Stimulated activated CD8-positive, alpha-beta memory T cell treated with anti-CD3 and anti-CD28 coated beads, Interleukin-15, amount 100 ng/mL, for 24 hours (primary cell): ENCODE measurements around the gene ANKUB1.

Experiments
- DNase-seq: peaks from one replicate; pipeline ENCODE4 v3.0.0-alpha.2; 2020; ENCODE audit warnings: low read depth

Gene ANKUB1

GRCh38 chr3:149753717-149754116 lies 38.6 kb downstream of the ANKUB1 start:
- DNase-seq: no peak

DNA sequence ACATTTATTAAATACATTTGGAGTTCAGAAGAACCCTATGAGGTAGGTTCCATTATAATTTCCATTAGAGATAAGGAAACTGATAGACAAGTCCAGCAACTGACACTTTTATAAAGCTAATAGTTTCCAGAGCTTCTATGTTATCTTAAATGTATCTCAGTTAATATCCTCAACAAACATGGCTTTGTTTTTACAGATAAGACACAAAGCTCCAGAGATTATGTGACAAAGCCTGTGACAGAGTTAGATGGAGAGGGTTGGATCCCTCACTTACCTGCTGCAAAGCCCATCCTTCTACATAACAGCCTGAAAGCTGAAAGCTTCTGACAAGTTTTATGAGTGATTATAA lies 39.6 kb downstream of the ANKUB1 start:
- DNase-seq: no peak

DNA sequence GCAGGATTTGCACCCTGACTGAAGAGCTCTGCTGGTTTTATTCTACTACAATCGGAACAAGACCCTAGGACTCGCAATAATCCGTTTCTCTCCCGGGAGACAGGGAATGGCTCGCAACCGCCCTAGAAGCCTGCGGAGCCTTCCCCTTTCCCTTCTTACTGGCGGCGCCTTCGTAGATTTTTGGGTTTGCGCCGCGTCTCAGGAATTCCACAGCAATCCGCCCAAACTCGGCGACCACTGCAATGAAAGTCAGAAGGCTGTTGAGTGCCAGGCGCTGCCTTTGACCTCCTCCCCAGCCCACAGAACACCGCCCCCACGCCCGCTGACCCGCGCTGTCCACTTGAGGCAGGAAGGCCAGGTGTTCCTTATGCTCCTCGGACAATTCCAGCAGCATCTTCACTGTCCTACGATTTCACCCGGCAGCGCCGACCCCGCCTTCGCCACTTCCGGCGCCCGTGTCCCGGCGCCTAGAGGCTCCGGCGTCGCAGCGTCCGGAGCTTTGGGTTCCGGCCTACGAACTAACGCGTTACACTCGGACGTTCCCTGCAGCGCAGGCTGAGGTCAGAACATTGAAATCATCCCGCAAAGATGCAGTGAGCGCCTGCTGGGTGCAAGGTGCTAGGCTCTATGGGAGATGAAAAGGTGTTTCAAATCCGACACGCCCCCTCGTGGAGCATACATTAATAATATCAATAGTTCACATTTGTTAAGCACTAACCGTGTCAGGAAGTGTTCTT lies 40.1 kb downstream of the ANKUB1 start, which contains the start of gene COMMD2:
TSS of gene COMMD2 (minus strand) at position 439 of the 737 bp plus-strand sequence. CDS start at position 394, 45 bp downstream.
- DNase-seq: peak; percentile 50

DNA sequence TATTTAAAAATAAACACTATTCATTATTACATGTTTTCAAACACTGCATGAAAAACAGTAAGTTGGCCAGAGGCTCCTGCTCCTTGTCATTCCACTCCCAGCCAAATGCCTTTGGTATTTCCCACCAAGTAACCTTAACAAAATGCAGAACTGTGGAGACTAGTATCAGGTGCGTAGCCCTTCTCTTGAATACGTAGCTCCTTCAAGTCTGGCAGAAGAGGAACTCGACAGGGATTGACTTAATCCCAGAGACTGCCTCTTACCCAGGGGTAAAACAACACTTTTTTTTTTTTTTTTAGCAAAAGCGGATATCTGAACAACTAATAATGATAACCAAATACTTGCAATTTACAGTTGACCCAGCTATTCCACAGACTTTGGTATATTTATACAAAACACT lies 40.8 kb downstream of the ANKUB1 start:
- DNase-seq: no peak

DNA sequence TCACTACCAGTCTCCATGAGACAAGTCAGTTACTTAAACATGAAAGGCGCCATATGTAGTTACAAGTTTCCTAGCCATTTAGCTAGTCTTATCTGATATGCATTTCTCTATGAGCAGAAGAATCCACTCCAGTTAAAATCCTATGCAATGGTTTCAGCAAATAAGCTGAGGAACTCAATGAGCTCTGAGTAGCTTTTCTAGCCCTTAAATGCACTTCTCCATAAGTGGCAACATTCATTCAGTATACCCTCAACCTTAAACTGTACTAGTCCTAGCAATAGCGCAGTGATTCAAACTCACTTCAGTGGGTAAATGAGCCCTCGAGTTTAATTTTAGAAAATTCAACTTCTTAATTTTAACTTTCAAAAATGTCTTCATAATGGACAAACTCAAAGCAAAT lies 47.7 kb downstream of the ANKUB1 start:
- DNase-seq: no peak

DNA sequence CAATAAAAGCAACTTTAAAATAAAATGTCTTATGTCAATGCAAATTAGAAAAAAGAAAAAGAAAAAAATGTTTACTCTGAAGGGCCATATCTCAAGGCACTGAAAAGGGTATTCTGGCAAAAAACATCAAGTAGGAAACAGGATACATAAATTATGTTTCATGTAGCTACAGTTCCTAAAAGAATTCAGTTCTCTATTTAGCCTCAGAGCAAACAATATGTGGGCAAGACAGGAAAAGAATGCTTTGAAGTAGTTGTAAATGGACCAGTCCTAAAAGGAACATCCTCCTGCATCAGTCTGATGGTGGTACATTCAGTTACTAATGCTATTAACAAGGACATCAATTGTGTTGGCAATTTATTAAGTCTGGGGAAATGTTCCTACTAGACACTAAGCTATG lies 48.2 kb downstream of the ANKUB1 start:
- DNase-seq: no peak

DNA sequence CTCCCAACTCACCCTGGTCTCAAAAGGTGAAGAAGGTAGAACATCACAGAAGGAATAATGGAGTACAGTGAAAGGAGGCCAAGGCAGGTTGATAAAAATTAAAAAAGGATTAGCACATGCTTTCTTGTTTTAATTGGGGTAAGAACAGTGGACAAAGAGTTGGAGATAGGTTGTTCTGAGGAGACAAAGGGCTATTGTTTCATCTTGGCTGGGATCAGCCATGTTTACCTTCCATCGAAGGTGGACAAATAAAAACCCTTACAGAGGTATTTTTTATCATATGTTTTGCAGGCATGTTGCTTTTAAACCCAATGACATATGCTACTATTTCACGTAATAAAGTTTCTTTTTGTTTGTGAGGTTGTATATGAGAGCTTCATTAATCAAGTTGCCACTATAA lies 53.0 kb downstream of the ANKUB1 start:
- no peak for DNase-seq

GRCh38 chr3:149738876-149739275 lies 53.5 kb downstream of the ANKUB1 start:
- DNase-seq: no peak

- no peak for DNase-seq
Measured at GRCh38 chr3:149736953-149737205, 55.5 kb downstream of the ANKUB1 start.

- DNase-seq: no peak
Measured at GRCh38 chr3:149736175-149736952, 56.0 kb downstream of the ANKUB1 start.

DNA sequence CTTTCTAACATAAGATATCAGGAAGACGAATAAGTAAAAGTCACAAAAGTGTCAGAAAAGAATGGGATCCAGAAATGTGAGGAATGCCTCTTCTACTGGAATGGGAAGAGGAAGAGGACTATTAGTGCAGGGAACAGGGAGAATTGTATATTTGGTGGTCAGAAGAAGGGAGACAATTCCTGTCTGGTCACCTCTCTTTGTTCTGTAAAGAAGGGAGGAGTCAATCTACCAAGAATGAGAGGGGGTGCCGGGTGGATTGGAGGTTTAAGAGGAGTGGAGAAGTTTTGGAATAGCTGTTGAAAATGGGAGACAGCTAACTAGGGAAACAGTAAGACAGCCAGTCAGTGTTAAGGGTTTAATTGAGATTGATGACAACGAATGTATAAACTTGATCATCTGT lies 60.1 kb downstream of the ANKUB1 start:
- no peak for DNase-seq

DNA sequence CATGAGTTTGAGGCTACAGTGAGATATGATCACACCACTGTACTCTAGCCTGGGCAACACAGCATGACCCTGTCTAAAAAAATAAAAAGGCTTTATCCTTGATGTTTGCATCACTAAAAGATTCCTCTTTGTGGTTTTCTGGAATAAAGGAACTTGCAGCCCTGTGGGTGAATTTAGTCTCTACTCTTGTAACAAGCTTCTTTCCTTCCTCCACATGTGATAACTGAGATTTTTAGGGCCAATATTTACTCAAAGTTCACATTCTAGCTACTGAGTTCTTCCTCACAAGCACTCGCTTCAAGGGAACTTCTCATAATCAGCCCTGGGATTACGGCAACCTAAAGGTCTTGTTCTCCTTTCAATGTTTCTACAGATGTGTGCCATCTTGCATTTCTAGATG lies 64.7 kb downstream of the ANKUB1 start:
- DNase-seq: no peak

- no peak for DNase-seq
Measured at GRCh38 chr3:149726716-149727407, 65.5 kb downstream of the ANKUB1 start.

- DNase-seq: no peak
Measured at GRCh38 chr3:149723781-149724180, 68.6 kb downstream of the ANKUB1 start.

DNA sequence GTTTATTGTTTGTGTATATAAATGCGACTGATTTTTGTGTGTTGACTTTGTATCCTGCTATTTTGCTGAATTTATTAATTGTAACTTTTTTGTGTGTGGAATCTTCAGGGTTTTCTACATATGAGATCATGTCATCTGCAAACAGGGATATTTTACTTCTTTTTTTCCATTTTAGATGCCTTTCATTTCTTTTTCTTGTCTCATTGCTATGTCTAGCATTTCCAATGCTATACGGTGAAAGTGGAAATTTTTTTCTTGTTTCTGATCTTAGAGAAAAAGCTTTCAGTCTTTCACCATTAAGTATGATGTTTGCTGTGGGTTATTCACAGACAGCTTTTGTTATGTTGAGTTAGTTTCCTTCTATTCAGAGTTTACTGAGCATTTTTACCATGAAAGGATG lies 71.4 kb downstream of the ANKUB1 start:
- no peak for DNase-seq

- DNase-seq: no peak
Measured at GRCh38 chr3:149717391-149718056, 74.8 kb downstream of the ANKUB1 start.

GRCh38 chr3:149716984-149717383 lies 75.4 kb downstream of the ANKUB1 start:
- DNase-seq: no peak

- DNase-seq: no peak
Measured at GRCh38 chr3:149715247-149715646, 77.1 kb downstream of the ANKUB1 start.

GRCh38 chr3:149713730-149714654 lies 78.4 kb downstream of the ANKUB1 start:
- no peak for DNase-seq
